HG03520 (cell line): ENCODE results near the gene ASAH2.
"Not testable (repeated sequence)": the region's sequence is repeated elsewhere in the genome, so short reads cannot be mapped to it uniquely, and the experiment has no call there.

Experiments used
- ATAC-seq: cut with Tn5 transposase; IDR thresholded peaks from one replicate; pipeline ENCODE4 v1.9.1; 2021; ENCODE audit warnings: mild to moderate bottlenecking, moderate library complexity; ENCODE audit not compliant: unreplicated experiment

The ASAH2 gene

DNA sequence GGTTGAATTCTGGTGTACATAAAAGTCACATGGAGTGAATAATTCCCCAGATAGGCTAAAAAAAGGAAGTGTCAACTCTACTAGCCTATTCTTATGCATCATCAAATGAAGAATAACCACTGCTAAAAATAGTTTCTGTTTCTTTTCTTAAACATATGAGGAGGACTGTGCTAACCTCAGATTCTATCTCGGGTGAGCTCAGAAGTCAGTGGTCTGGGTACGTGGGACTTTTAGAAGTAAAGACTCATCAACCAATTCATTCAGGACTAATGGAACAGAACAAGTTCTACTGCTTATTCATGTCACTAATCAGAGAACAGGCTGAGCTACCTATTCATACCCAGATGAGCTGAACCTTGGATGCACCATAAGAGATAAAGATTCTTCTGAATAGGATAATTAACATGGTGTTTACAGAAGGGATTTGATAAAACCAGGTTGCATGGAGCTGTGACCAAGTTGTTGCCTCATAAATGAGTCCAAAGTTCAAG, 9.5 kb upstream of the ASAH2 start:
- peak; percentile 98 for ATAC-seq

DNA sequence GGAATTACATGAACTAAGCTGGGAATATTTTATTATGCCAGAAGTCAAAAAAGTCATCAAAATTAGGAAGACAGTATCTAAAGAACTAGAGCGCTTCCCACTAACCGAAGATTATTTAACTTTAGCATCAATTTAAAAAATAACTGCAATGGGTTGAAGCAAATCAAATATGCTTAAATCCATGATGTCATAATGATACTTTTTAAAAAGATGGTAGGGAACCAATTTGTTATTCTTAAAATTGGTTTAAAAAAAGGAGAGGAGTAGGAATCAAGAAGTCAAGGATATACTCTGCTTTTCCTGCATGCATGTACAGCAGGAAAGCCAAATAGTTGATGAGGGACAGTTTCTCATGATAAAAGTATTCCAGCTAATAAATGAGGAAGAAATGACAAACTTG, 3.2 kb upstream of the ASAH2 start:
- no peak for ATAC-seq

DNA sequence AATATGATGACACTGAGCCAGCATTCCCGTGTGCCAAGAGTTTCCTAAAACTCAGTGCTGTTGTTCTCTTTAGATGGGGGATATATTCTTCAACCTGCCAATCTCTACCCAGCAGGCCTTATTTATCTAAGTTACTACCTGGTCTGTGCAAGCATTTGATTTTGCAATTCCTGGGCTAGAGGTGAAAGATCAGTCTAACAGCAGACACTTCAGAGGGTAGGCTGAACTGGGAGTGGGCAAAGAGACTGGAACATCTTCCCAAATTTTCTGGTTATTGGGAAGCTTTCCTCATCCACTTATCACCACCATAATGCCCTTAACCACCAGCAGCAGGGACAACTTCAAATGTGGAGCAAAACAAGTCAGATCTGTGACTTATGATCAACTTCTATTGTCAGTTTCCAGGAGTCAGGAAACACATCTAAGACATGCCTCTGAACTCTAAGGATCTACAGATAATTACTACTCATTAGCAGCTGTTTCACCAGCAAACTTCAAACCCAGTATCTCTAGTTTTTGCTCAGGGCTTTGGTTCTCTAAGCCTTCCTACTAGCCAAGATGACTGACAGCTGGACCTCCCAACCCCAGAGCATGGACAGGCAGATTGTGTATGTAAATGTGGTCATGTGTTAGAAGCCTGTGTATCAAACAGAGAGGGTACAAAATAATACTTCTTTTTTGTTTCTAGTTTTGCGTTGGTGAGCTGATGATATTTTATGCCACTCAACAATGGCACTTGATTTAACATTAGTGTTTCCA, 1.0 kb downstream of the ASAH2 start:
- ATAC-seq = no peak

DNA sequence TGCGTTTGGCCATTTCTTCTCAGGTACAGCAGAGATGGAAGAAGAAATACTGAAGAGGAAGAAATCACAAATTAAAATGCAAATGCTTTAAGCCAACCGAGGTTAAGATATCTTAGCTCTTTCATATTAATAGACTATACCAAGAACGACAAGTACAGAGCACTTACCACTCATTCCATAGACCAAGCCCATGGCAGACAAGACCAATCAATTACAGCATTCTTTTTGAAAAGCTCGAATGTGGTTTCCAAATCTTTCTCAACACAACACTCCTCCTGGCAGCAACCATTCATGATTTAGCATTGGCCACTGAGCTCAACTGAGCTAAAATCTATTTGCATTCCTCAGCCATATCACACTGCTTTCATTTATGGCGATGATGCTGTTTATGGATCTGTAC, 2.7 kb downstream of the ASAH2 start:
- no peak for ATAC-seq

DNA sequence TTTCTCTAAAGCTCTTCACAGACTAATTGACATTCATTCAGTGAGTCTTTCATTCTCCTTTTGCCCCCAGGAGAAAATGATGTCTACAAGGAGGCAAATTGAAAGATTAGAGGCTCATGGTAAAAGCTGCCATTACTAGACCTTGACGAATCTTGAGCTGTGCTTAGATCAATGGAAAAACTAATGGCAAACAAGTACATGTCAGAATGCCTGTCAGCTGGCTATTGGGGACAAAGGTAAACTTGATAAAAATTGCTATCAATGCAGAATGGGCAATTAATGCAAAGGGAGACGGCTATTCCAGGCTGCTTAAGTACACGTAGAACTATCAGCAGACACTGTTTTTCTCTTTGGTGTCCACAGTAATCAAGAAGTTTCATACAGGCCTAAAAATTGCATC, 3.3 kb downstream of the ASAH2 start:
- no peak for ATAC-seq

DNA sequence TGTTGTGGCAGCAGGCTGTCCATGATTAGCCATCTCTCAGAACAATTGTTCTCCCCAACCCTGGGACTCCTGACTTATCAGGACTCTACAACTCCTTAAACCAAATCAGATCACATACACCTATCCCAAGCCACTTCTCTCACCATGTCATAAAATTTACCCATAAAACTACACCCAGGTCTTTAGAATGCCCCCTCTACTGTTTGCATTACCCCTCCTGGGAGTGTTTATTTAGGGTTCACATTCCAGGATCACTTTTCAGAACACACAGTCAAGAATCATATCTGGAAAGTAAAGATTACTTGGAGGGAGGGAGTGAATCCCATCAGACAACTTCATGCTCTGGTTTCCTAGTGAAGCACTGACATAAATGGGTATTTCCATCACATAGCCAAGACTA, 7.1 kb downstream of the ASAH2 start:
- no peak for ATAC-seq

DNA sequence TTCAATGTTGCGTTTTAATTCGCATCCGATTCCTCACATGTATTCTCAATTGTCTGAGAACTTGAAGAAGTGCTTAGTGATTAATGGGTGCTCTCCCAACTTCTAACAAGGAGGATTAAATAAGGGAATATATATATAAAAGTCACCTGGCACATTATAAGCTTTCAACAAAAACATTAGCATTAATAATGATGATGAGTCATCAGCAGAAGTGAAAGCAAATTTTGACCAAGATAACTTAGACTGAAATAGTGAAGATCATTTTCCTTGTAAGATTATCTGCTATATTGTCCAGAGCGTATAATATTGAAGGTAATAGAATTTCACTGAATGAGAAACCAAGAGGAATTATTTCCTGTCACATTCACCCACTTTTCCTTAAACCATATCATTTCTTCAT, 8.5 kb downstream of the ASAH2 start:
- no peak for ATAC-seq

DNA sequence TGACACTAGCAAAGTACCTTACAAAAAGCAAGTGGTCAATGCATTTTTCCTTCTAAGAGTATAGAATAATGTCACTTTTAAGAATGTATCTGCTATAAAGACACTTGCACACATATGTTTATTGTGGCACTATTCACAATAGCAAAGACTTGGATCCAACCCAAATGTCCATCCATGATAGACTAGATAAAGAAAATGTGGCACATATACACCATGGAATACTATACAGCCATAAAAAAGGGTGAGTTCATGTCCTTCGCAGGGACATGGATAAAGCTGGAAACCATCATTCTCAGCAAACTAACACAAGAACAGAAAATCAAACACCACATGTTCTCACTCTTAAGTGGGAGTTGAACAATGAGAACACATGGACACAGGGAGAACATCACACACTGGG, 9.8 kb downstream of the ASAH2 start:
- ATAC-seq = not testable (repeated sequence)

DNA sequence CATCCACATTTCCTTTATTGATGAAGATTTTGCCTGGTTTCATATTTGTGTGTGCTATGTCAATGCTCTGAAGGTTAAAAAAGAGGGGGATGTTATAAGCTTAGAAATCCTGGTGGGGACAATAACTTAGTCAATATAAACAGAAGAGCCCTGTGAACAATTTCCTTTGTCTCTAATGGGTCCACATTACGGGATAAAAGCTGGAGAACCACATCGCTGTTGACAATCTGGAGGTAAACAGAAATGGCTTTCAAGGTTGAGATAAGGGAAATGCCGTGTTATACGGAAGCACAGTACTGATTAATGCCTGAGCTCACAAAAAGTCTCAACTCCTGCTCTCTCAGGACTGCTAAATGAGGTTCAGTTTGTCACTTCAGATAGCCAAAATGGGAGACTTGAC, 16.8 kb downstream of the ASAH2 start:
- no peak for ATAC-seq

DNA sequence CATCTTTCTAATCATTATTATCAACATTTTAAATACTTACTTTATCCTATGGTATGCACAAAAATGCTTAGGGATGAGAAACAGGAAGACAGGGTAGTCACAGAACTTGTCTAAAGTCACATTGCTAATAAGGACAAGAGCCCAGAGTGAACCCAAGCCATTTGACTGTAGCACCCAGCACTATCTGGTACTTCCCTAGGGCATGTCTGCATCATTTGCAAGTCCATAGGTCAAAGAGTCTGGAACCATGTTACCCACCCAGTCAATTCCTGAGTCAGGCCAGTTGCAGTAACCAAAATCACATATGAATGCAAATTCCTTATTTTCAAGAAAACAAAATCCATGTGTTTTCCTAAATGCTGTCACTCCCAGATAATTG, 19.1 kb downstream of the ASAH2 start:
- ATAC-seq = no peak

DNA sequence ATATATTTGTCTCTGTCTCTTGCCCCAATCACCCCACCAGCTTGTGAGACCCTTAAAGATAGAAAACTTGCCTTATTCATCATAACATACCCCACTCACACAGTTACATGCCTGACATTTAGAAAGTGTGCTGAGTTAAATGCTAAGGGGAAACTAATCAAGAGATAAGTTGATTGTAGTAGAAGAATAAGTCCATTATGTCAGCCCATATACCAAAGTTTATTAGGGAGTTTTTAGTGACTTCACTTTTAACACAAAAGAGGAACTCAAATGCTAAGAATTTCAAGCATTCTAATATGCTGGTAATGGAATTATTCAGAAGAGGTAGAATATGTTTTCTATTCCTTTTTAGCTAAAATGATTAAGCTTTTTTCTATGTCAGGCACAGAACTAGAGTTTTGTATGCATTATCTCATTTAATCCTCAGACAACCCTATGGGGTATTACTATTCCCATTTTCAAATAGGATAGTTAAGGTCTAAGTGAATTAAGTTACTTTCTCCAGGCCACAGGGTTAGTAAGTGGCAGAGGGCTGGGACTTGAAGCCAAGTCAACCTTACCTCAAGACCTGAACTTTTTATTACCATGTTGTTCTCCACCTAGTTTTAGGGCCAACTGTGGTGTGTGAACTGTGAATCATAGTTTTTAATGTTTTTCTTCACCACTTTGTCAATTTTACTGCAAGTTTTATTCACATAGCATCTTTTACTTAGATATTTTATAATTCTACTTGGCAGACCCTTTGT, 19.6 kb downstream of the ASAH2 start:
- ATAC-seq = no peak

DNA sequence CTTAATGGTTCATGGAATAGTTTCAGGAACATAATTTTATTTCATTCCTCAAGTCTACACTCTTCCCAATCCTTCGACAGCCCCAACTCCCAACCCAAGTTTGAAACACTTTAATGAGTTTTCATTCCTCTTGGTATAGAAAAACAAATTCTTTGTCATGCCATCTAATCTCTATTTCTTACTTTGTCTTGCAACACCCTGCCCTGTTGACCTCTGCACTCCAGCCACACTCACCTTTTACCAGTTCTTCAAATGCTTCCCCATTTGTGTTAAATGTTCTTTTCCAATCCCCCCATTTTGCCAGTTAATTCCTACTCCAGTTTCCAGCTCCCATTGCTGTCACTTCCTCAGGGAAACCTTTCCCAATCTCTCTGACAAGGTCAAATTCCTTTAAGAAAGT, 21.9 kb downstream of the ASAH2 start:
- no peak for ATAC-seq

DNA sequence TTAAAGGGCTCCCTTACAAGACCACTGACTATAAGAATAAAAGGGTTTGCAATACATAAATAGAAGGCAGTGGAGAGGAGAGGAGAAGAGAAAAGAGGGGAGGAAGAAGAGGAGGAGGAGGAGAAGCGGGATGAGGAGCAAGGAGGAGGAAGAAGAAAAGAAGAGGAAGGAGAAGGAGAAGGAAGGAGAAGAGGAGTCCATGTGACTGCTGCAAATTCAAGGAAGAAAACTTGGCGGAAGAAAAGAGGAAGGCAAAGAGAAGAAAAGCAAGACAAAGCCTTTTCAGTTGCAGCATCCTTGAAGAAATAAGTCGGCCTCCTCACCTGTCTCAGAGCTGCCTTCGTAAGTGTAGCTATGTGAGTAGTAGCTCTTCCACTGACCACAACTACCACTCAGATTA, 22.6 kb downstream of the ASAH2 start:
- ATAC-seq = no peak

DNA sequence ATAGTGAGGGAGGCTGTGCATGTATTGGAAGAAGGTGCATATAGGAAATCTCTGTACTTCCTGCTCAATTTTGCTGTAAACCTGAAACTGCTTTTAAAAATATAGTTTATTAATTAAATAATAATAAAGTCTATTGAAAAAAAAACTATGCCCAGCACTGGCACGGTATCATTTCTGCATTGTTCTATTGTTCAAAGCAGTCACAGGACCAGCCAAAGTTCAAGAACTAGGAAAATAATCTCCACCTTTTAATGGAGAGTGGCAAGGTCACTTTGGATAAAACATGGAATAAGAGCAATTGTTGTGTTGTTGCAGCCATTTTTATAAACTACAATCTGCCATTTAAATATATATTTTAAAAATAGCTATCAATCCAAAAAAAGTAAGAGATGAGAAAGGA, 24.7 kb downstream of the ASAH2 start:
- no peak for ATAC-seq

DNA sequence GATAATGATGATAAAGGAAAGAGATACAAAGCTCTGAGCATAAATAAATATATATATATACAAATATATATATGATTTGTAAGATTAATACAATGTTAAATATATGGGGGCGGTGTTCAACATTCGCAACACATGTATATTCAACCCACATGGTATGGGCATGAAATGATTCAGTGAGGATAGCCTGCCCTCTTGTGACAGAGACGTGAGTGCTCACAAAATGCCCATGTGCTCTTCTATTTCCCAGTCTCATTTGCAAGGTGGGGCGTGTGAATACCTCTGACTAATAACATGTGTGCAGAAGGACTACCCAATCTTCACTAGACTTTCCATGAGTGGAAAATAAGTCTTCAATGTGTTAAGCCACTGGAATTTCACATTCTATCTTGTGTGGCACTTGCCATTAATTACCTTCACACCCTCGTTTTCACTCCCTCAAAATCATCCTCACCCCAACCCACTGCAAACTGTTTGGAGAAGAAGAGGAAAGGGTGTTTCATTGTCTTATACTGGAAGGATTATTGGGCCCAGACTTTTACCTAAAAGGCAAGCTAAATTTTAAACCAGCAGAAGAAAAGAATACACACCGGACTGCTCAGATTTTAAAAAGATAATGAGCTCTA, 26.9 kb downstream of the ASAH2 start:
- peak; percentile 91 for ATAC-seq

DNA sequence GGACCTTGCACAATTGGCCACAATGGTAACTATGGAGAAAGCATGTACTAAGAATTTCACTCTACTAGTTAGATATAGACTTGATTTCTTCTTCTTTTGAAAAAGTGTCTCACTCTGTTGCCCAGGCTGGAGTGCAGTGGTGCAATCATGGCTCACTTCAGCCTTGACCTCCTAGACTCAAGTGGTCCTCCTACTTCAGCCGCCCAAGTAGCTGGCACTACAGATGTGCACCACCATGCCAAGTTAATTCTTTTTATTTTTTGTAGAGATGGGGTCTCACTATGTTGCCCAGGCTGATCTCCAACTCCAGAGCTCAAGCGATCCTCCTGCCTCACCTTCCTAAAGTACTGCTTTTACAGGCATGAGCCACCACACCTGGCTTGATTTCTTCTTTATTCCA, 29.1 kb downstream of the ASAH2 start:
- ATAC-seq = no peak

DNA sequence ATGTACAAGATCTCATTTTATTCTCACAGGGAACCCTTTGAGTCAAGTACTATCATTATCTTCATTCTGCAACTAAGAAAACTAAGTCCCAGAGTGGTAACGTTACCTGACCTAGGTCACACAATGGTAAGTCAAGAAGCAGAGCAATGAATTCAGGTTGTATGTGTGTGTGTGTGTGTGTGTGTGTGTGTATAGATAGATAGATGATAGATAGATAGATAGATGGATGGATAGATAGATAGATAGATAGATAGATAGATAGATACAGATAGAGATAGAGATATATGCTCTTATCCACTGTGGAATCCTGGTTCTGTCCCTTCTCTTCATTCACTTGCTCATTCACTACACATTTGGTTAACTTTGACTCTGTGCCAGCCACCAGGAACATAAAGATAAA, 29.8 kb downstream of the ASAH2 start:
- no peak for ATAC-seq

DNA sequence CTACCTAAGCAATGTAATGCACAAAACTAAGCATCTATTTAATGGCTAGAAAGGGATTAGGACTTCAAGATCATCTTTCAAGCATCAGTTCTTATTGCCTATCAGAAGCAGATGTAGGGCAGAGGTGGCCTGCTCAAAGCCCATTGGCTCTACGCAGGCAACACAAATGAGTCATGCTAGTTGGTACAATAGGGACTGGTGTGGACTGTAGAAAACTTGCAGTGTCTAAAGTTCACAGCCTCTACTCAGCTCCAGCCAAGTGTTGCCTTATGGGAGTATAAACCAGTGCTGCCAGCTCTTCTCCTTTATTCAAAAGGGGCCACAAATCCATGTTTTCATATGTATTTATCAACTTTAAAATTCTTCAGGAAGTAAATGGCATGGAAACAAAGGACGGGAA, 31.7 kb downstream of the ASAH2 start:
- ATAC-seq = no peak

DNA sequence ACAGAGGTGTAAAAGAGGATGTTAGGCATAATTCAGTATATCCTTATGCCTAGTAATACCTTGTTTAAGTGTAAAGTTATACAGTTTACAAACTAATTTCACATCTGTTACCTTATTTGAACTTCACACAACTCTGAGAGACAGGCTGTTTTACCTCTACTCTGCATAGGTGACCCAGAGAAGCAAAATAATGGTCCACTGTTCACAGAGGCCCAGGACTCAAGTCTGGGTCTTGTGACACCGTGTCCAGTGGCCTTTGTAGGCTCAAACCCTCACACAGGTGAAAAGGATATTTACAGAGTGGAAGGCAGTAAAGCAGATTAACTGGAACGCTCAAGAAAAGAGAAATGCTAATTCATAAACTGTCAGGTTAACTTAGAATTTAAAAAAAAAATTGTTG, 32.1 kb downstream of the ASAH2 start:
- ATAC-seq = no peak

DNA sequence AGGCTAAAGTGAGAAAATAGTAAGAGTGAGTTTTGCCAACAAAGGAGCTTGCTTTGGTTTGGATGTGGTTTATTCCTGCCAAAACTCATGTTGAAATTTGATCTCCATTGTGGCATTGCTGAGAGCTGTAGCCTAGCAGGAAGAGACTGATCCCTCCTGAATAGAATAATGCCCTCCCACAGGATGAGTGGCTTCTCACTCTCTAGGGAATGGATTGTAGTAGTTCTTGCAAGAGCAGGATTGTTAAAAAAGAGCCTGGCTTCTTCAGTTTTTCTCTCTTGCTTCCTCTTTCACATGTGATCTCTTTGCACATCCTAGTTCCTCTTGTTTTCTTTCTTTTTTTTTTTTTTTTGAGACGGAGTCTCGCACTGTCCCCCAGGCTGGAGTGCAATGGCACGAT, 34.4 kb downstream of the ASAH2 start:
- no peak for ATAC-seq

DNA sequence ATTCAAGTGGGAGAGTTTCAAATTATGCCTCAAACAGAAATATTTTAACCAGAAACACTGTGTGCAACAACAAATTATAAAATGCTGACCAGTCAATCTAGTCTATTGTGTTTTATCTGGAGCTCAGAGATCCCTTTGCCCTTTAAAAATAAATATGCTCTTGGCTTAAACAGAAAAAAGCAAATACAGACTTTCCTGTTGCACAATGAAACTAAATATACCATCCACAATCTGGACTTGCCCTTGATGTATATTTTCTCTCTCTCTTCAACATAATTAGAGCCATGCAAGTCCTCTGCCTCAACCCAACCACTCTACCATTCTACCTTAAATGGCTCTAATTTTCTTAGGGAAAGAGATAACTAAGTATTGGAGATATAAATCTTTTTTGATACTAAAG, 34.9 kb downstream of the ASAH2 start:
- ATAC-seq = no peak

DNA sequence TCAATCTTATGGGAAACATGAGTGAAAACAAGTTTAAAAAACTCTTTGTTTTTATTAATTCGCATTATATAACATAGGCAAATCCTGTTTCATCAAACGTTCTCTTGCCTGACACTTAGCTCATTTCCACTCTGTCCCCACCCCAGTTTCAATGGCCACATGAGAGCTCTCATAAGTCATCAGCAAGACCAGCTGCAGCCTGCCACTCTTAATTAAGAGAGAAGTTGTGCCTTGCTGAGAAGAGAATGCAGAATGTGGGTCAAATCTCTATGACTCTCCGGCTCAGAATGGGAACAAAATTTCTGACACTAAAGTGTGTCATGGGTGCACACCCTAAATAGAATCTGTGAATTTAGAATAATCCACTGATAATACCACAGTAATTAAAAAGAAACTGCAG, 39.6 kb downstream of the ASAH2 start:
- ATAC-seq = no peak
